Activated gamma-delta T cell (primary cell): ENCODE results near the gene FUT4.
"Not testable (repeated sequence)": the region's sequence is repeated elsewhere in the genome, so short reads cannot be mapped to it uniquely, and the experiment has no call there.

ENCODE experiments used
- DNase-seq: peaks from one replicate; lab custom pipeline; 2025; lab: John Stamatoyannopoulos, UW

The FUT4 gene

DNA sequence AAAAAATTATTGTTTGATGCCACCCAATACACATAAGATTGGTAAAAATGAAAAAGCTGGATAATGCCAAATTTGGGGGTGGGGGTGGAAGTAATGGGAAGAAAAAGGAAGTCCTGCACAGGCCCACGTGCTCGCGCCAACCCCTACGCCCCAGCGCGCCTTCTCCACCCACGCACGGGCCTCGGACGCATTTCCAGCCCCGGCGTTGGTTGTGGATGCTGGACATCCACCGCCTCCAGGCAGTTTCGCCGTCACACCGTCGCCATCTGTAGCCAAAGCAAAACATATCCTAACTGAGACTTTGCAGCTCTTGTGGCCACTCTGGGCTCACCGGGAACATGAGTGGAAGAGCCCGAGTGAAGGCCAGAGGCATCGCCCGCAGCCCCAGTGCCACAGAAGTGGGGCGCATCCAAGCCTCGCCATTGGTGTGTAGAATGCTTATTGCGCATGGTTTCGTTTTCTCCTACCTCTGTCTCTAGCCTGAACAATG, 23.5 kb downstream of the FUT4 start, which contains the start of gene PIWIL4:
Gene PIWIL4, plus strand, starts transcription at position 188 of the 490 bp plus-strand sequence. Its CDS starts 151 bp downstream, at position 339.
- DNase-seq = no peak

- no peak for DNase-seq
Measured at GRCh38 chr11:94568200-94568599, 24.5 kb downstream of the FUT4 start.

DNA sequence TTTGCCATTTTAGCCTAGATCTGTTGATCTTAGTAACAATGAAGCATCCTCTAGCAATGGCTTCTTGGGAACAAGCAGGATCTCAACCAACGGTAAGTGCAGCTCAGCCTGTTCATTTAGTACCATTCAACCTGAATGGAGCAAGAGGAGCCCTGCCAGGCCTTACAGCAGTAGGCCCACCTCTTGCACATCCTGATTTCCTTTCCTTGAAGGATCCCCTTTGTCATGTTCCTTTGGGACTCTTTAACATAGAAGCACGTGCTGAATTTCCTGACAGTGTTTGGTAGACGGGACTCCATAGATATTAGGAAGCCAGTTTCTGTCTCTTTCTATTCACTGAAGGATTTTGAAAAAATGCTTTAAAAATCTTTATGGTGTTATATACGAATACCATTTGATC, 25.0 kb downstream of the FUT4 start:
- no peak for DNase-seq

GRCh38 chr11:94572975-94573374, 29.3 kb downstream of the FUT4 start:
- not testable (repeated sequence) for DNase-seq

DNA sequence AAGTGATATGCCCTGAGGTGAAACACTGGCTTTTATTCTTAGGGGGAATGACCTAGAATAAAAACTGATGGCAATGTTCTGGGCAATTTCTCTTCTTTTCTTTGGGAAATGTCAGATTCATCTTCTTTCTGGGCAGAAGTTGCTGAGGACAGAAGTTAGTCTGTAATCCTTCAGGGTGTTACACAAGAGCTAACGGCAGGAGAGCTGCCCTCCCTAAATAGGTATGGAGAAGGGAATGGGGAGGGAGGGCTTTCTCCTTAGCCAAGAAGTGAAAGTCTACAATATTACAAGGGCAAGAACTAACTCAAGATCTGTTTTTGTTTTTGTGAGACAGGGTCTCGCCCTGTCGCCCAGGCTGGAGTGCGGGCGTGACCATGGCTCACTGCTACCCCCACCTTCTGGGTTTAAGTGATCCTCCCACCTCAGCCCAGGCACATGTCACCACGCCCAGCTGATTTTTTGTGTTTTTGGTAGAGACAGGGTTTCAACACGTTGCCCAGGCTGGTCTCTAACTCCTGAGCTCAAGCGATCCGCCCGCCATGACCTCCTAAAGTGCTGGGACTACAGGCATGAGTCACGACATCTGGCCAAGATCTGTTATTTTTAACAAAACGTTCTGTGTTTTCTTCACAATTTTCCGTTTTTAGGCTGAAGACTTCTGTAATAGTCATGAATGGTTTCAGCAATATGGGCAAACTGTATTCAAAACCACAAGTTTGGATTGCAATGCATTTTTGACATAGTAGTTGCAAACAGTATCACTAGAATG, 30.7 kb downstream of the FUT4 start:
- DNase-seq = no peak

- no peak for DNase-seq
Measured at GRCh38 chr11:94576306-94576705, 32.6 kb downstream of the FUT4 start.

- no peak for DNase-seq
Measured at GRCh38 chr11:94577841-94578240, 34.1 kb downstream of the FUT4 start.

DNA sequence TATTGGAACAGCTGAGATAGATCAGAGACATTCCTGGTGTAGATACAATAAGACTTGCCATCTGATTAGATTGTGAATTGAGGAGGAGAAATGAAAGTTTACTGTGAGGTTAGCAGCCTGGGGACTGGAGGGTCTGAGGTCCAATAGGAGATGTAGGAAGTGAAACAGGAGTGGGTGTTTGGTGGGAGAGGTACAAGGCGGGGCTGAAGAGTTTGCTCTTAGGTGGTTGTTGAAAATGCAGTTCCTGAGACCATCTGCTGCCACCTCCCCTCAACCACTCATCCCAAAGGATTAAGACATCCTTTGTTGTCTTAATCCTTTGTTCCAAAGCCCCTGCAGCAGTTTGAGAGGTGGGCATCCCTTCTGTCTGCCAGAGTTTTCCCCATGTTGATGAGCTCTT, 38.2 kb downstream of the FUT4 start:
- DNase-seq = no peak

GRCh38 chr11:94583213-94583865, 39.6 kb downstream of the FUT4 start:
- DNase-seq = no peak

DNA sequence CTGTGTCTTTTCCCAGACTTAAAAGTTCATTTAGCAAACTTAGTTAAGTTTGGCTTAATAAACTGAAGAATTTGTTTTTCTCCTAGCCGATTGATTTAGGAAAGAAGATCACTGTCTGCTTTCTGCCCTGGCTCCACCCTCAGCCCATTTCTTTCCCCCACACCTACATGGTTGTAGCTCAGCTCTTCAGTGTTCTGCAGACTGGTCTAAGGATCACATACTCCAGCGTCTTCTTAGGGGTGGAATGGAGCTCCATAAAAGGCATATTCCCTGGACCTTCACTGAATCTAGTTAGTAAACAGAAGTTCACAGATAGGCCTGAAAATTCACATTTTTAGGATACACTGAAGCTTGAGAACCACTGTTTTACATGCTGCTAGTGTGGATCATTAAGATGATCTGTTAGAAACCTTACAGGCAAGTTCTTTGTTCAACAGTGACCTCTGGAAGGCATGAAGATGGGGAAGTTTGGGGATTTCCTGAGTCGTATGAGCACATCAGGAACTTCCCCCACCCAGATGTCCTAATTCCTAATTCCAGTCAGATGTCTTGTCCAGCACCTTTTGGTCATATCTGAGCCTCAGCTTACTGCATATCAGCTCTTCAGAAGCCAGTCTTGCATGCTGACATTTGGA, 40.3 kb downstream of the FUT4 start:
- no peak for DNase-seq

DNA sequence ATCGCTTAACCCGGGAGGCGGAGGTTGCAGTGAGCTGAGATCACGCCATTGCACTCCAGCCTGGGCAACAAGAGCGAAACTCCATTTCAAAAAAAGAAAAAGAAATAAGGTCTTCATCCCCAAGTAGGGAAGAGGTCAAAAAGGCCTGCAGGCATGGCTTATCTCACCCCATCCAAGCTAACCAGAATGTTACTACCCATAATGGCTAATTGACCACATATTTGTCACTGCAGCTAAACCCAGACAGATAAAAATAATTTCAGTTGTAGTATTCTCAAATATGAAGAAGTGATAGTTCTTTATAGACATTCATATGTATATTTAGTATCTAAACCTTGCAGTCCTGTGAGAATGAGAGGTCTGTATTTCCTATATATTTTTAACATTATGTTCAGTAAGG, 41.3 kb downstream of the FUT4 start:
- no peak for DNase-seq

- DNase-seq = no peak
Measured at GRCh38 chr11:94585399-94585798, 41.7 kb downstream of the FUT4 start.

- DNase-seq = no peak
Measured at GRCh38 chr11:94586546-94586945, 42.8 kb downstream of the FUT4 start.

DNA sequence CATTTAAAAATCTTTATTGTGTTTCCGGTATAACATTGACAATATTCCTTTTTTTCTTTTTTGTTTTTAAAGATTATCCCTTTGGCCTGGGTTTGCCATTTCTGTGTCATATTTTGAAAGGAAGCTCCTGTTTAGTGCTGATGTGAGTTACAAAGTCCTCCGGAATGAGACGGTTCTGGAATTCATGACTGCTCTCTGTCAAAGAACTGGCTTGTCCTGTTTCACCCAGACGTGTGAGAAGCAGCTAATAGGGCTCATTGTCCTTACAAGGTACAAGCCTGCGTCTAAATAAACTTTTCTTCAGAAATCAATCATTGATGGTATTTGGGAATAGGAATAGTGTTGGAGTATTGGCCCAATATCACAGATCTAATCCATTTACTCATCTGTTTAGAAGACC, 43.3 kb downstream of the FUT4 start:
- DNase-seq = no peak

GRCh38 chr11:94588366-94588942, 44.7 kb downstream of the FUT4 start:
- no peak for DNase-seq

DNA sequence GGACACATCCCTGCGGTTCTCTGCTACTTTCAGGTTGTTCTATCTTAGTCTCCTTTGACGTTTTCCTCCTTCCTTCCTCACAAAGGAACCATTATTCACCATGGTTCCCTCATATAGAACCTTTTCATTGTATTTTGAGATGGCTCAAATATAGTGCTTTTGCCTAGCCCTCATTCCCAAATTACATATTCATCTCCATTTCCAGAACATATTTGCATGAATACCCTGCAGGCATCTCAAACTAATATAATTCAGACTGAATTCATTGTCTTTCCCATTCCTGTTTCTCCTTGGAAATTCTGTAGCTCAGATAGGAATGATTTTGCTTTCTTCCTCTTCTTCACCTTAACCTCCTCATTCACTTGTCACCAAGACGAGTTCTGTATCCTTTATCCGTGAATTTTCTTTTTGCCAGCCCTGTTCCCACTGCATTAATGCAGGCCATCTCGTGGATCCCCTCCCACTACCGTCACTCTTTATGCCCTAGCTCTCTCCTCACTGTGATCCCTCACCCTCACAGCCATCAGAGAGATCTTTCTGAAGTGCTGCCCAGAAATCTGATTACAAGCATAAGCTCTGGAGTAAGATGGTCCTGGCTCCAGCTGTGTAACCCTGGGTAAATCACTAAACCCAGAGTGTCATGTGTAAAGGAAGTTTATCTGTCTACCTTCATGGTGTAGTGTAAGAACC, 46.8 kb downstream of the FUT4 start:
- DNase-seq = no peak

DNA sequence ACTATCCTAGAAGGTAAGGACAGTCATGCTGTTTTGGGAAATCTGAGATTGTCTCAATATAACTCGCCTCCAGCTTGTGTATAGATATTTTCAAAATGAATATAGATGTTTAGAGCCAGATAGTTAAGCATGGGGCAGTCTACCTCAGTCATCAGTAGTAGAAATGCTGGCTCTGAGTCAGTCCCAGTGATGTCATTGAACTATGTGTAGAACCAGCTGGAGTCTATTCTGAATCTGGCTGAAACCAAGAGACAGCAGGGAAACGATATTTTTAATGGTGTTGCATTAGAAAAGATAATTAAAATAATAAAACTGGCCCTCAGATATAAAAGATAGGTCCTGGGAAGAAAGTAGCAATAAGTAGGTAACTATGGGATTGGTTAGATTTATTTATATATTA, 49.3 kb downstream of the FUT4 start:
- no peak for DNase-seq

- DNase-seq = no peak
Measured at GRCh38 chr11:94595076-94595475, 51.4 kb downstream of the FUT4 start.

DNA sequence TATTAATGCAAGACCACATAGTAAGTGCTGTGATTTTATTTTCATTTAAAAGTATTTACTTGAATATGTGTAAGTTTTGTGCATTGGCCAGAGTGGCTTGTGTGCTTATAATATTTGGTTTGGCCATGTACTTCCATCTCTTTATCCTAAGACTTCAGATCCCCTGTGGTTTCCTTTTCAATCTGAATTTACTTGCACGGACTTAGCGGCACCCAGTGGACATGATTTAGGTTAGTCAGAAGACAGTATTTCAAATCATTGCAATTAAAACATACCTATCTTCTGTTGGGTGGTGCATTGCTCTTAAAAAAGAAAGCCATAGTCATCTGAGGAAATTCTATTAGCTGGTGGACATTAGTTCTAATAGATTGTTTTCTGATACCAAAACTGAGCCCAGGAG, 54.2 kb downstream of the FUT4 start:
- DNase-seq = no peak
